Skeletal muscle tissue (tissue), 4 donors: ENCODE results near the gene VIPR2. TPM values are rescaled to one million over a fixed set of nuclear protein-coding genes. Genes with fewer than 3 reads are reported as not detected.
"Not testable (repeated sequence)": the region's sequence is repeated elsewhere in the genome, so short reads cannot be mapped to it uniquely, and the experiment has no call there.

ENCODE experiments used
- H3K27ac ChIP-seq: one replicate; pipeline ENCODE4 v1.7.0; 2013; ENCODE audit warnings: mild to moderate bottlenecking, low read depth, low read length, inconsistent platforms
- H3K27me3 ChIP-seq, 3 donors: one replicate each; pipeline ENCODE4 v1.7.0; 2013; ENCODE audit warnings: low read length in 3 of 3; ENCODE audit not compliant: control insufficient read depth in 3 of 3, insufficient read depth in 3 of 3
- H3K36me3 ChIP-seq, 3 donors: one replicate each; pipeline ENCODE4 v1.7.0; 2013; ENCODE audit warnings: low read length in 3 of 3; ENCODE audit not compliant: control insufficient read depth in 3 of 3, insufficient read depth in 3 of 3
- H3K4me1 ChIP-seq, 3 donors: one replicate each; pipeline ENCODE4 v1.7.0; 2013; ENCODE audit warnings: low read length in 3 of 3, mild to moderate bottlenecking in 3 of 3; ENCODE audit not compliant: control insufficient read depth in 3 of 3, insufficient read depth in 3 of 3
- H3K4me3 ChIP-seq, 3 donors: one replicate each; pipeline ENCODE4 v1.7.0; 2013; ENCODE audit warnings: low read length in 3 of 3
- H3K9ac ChIP-seq, 3 donors: one replicate each; pipeline ENCODE4 v1.7.0; 2013; ENCODE audit warnings: low read length in 3 of 3, mild to moderate bottlenecking in 3 of 3, moderate library complexity in 2 of 3, low read depth in 1 of 3
- H3K9me3 ChIP-seq, 3 donors: one replicate each; pipeline ENCODE4 v1.7.0; 2013; ENCODE audit warnings: low read length in 3 of 3; ENCODE audit not compliant: control insufficient read depth in 3 of 3
- total RNA-seq: library from RNA; depleted of rRNA; stranded (reverse); fragments of >200 nt; gene quantifications from one replicate; pipeline ENCODE4 v1.2.3, GENCODE V29; 2014
- donor health status: Osteomylitis.

Gene VIPR2
- total RNA-seq, 1 donor from 2014 or later, result 6.3 TPM

DNA sequence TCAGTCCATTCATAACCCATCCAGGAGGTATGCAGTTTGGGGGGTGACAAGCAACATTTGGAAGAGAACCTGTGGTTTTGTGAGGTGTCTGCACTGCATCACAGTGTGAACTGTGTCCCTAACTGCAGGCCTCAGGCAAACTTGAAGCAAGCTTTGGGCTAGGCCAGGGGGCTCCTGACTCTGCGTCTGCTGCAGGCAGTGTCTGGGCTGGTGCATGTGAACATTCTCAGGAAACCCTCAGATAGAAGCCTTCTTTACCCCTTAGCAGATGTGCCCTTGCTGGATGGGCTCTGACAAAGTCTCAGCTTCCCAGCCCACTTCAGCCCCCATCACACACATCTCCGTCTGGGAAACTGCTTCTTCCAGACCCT lies 61.0 kb downstream of the VIPR2 start:
- peak overlapping the region in 1 of 3 donors; percentile 57 for H3K9ac ChIP-seq
- peaks cover 14 to 22% (median 16%) of the 10 kb centered on the region in 3 donors for H3K4me1 ChIP-seq
- H3K36me3 ChIP-seq, result no peaks in the 10 kb centered on the region
- no peak overlapping the region for H3K27ac ChIP-seq
- H3K4me3 ChIP-seq, result peak overlapping the region in 1 of 3 donors; percentile 13
- H3K9me3 ChIP-seq, result no peaks in the 10 kb centered on the region
- no peaks in the 10 kb centered on the region for H3K27me3 ChIP-seq

DNA sequence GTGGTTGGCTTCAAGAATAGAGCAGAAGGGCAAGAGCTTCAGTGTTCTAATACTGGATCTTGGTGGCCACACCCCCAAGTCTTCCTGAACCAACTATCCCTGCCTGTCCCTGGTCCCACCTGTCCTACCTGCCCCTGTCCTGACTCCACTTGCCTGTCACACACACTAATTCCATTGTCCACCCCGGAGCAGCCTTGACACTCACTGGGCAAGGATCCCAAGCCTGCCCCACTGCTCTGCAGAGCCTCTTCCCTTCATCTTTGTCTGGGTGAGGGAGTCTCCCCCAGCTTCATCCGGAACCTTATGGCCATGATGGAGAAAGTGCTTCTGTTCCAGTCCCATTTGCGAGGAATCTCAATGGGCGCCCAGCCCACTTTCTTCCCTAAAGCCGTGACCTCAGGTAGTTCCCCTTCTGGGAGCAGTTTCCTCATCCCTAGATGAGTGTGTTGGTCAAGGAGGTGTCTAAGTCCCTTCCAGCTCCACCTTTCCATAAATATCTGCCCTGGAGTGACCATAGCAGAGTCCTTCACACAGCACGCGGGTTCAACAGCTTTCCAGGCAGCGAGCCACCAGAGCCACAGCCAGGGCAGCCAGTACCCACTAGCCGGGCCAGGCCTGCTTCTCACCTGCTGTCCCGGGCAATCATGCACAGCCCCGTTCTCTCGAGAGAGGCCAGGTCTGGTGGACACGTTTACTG lies 61.5 kb downstream of the VIPR2 start:
- peaks cover 14 to 22% (median 16%) of the 10 kb centered on the region in 3 donors for H3K4me1 ChIP-seq

DNA sequence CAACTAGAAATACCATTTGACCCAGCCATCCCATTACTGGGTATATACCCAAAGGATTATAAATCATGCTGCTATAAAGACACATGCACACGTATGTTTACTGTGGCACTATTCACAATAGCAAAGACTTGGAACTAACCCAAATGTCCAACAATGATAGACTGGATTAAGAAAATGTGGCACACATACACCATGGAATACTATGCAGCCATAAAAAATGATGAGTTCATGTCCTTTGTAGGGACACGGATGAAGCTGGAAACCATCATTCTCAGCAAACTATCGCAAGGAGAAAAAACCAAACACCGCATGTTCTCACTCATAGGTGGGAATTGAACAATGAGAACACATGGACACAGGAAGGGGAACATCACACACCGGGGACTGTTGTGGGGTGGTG lies 62.6 kb downstream of the VIPR2 start:
- H3K4me1 ChIP-seq, result peaks cover 14 to 22% (median 16%) of the 10 kb centered on the region in 3 donors
- not testable (repeated sequence) for H3K36me3 ChIP-seq, H3K27ac ChIP-seq, H3K9me3 ChIP-seq, H3K9ac ChIP-seq, H3K27me3 ChIP-seq, H3K4me3 ChIP-seq

More for the DNA sequence above, 61.5 kb downstream of the VIPR2 start:
- Histone ChIP-seq H3K36me3 (no peaks in the 10 kb centered on the region), H3K27me3 (no peaks in the 10 kb centered on the region), H3K9ac (peak overlapping the region in 1 of 3 donors; percentile 57), H3K9me3 (no peaks in the 10 kb centered on the region), H3K27ac (no peak overlapping the region), H3K4me3 (peak overlapping the region in 1 of 3 donors; percentile 29)

DNA sequence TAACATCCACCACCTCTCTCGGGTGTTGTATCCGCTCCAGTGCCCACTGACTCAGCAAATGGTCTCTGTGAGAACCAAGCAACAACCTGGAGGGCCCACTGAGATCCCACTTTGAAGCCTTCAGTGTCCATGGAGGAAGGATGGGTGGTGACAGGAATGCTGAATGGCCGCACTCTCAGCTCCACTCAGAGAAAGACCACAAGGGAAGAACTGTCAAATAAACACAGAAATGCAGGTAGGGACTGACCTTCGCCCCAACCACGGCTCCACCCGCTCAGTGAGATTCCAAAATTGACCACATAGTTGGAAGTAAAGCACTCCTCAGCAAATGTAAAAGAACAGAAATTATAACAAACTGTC lies 65.8 kb downstream of the VIPR2 start:
- Histone ChIP-seq H3K9ac (no peak overlapping the region), H3K9me3 (no peaks in the 10 kb centered on the region), H3K4me1 (peaks cover 11 to 13% (median 13%) of the 10 kb centered on the region in 3 donors), H3K27me3 (no peaks in the 10 kb centered on the region), H3K27ac (no peak overlapping the region), H3K4me3 (no peak overlapping the region), H3K36me3 (no peaks in the 10 kb centered on the region)

DNA sequence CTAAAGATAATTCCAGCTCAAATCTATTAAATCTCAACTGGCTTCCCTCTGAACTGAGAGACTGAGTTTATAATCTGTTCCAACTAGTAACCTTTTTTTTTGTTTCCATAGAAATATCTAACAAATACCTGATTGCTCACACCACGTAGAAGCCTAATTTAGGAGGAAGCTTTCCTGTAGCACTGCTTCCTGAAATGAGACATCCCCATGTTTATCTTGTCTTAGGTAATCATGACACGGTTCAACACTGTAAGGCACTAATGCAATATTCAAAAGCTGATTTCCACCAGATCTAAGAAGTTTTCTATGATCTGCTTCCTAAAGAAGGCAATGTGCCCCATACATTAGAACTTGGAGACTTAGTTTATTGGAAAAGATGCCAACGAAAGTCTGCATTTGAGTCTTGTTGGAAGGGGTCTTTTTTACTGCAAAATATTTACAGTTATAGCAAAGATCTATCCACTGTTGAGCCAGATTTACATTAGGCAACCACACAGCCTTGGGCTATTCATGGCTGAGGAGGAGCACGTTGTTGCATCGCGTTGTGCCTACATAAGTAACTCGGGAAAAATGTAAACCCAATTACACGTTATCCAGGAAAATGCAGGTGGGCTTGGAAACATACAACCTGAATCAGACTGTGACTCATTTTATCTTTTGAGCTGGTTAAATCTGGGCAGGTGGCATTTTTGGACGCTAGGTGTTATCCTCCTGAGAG lies 66.3 kb downstream of the VIPR2 start:
- Histone ChIP-seq H3K9ac (no peak overlapping the region), H3K27ac (no peak overlapping the region), H3K9me3 (no peaks in the 10 kb centered on the region)

DNA sequence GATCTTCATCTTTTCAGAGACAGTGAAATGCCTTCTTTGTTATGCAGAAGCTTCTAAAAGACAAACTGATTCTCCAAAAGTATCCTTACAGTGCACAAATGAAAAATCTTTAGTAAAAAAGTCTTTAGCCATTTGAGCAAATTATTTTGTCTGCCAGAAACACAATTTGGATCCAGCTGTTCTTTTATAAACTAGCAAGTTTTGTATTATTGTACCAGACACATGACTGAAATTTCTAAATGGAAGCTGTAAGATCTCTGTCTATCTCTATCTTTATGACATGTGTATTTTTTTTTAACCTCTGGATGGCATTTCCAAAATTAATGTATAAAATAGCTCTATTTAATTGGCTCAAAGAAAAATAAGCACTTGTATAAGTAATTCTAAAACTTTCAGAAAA lies 68.3 kb downstream of the VIPR2 start:
- H3K27me3 ChIP-seq, result no peaks in the 10 kb centered on the region
- no peaks in the 10 kb centered on the region for H3K9me3 ChIP-seq
- H3K4me1 ChIP-seq, result no peaks in the 10 kb centered on the region
- H3K9ac ChIP-seq, result no peak overlapping the region
- no peak overlapping the region for H3K27ac ChIP-seq
- no peak overlapping the region for H3K4me3 ChIP-seq
- H3K36me3 ChIP-seq, result no peaks in the 10 kb centered on the region

More for the DNA sequence above, 66.3 kb downstream of the VIPR2 start:
- H3K36me3 ChIP-seq, result no peaks in the 10 kb centered on the region
- no peak overlapping the region for H3K4me3 ChIP-seq
- no peaks in the 10 kb centered on the region for H3K27me3 ChIP-seq
- H3K4me1 ChIP-seq, result peaks cover 6 to 8% (median 8%) of the 10 kb centered on the region in 3 donors

DNA sequence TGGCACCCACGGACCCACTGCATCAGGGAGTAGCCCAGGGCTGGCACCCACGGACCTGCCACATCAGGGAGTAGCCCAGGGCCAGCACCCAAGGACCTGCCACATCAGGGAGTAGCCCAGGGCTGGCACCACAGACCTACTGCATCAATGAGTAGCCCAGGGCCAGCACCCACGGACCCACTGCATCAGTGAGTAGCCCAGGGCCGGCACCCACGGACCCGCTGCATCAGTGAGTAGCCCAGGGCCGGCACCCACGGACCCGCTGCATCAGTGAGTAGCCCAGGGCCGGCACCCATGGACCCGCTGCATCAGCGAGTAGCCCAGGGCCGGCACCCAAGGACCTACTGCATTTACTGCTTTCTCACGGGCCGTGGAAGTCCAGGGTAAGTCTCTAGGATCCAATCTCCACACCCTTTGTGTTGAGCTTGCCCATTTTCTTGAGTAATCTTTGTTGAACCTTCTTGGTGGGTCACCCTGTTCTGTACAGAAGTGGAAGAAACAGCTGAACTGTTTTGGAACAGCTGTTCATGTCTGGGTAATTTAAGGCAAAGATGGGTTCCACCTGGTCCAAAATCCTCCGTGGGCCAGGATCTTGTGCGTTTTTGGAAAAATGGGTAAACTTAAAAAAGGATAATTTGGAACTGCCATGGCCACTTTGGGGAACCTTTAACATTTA lies 69.0 kb downstream of the VIPR2 start:
- H3K9ac ChIP-seq, result no peak overlapping the region
- no peak overlapping the region for H3K27ac ChIP-seq
- peaks cover 0 to 1% (median 0%) of the 10 kb centered on the region in 3 donors for H3K4me1 ChIP-seq
- H3K4me3 ChIP-seq, result no peak overlapping the region
- no peaks in the 10 kb centered on the region for H3K36me3 ChIP-seq
- no peaks in the 10 kb centered on the region for H3K9me3 ChIP-seq
- no peaks in the 10 kb centered on the region for H3K27me3 ChIP-seq

DNA sequence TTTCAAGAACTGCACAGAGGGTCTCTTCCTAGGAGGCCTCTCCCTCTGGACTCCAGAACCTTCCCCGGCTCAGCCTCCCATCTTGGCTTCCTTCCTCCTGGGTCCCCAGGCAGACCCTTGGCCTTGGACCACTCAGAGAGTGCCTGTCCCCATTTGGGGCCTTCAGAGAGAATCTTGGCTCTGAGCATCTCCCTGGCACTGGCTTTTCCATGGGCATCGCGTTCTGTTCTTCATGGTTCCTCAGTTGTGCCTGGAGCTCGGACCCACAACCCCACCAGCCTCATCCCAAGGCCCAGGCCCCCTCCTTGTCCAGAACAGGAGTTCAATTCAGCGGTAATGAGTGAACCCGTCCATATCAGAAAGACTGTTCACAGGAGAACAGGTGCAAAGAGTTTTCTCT lies 73.4 kb downstream of the VIPR2 start:
- Histone ChIP-seq H3K4me1 (peaks cover 25 to 31% (median 29%) of the 10 kb centered on the region in 3 donors), H3K4me3 (no peak overlapping the region), H3K27ac (no peak overlapping the region), H3K36me3 (no peaks in the 10 kb centered on the region), H3K9ac (no peak overlapping the region), H3K9me3 (no peaks in the 10 kb centered on the region), H3K27me3 (no peaks in the 10 kb centered on the region)

DNA sequence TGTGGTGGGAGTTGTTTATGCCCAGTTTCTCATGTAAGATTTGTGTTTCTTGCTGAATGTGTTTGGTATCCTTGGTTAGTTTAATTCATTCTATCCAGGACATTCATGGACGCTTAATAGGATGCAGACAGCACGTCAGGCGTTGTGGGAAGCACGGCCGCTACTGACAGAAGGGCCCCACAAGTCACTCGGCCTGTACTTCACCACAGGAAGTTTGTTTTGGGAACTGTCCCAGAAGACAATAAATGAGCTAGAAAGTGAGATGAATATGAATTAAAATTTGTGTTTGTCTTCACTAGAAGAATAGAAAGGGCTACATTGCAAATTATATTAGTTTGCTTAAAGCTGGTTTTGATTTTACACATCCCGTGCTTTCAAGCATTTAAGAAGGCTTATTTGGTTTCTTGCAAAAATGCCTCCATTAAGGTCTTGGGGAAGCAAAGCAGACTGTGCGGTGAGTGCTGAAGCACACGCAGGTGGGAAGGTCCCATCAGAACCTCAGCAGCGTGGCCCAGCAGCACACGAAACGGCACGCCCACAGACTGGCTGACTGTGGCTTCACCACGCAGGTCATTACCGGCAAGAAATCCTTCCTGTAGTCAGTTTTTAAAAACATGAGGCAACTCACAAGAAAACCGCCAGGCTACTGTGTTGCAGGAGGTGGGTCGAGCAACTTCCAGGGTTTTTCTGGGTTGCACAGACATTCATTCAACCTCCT lies 74.1 kb downstream of the VIPR2 start:
- Histone ChIP-seq H3K36me3 (no peaks in the 10 kb centered on the region), H3K4me3 (no peak overlapping the region), H3K27ac (no peak overlapping the region), H3K9me3 (no peaks in the 10 kb centered on the region), H3K27me3 (no peaks in the 10 kb centered on the region), H3K4me1 (peaks cover 25 to 32% (median 29%) of the 10 kb centered on the region in 3 donors), H3K9ac (no peak overlapping the region)
